ENCODE data around the gene METTL8.

DNA sequence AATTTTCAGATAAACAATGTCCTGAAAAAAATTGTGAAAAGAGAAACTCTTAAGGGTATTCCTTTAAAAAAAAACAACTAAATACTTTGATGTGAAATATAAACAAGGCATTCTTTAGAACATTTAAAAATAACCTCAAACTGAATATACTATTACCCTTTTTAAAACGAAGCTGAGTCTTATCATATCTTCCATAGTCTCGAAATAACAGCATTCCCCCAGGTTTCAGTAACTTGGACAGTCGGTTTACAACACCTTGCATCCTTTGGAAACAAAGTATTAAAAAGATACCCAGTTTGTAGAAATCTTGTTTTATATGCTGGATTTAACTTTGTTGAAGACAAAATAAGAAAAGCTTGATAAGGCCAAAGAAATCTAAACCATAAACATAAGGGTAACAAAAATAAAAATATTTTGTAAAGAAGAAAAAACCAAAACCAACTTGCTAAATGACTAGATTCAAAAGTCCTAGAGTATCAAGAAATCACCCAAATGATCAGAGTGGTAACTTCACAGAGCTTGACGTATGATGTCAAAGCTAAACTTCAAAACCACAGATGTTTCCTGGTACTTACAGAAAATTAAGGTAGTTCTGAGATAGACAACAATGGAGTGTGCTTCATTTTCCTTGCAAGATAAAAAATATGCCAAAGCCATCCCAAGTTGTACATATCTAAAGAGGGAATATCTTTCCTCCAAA, 107.8 kb downstream of the METTL8 start:
- TF ChIP-seq, protein P1, sequence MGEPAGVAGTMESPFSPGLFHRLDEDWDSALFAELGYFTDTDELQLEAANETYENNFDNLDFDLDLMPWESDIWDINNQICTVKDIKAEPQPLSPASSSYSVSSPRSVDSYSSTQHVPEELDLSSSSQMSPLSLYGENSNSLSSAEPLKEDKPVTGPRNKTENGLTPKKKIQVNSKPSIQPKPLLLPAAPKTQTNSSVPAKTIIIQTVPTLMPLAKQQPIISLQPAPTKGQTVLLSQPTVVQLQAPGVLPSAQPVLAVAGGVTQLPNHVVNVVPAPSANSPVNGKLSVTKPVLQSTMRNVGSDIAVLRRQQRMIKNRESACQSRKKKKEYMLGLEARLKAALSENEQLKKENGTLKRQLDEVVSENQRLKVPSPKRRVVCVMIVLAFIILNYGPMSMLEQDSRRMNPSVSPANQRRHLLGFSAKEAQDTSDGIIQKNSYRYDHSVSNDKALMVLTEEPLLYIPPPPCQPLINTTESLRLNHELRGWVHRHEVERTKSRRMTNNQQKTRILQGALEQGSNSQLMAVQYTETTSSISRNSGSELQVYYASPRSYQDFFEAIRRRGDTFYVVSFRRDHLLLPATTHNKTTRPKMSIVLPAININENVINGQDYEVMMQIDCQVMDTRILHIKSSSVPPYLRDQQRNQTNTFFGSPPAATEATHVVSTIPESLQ (CRISPR knock-in tag; conservative IDR thresholded peaks at IDR 0.05), result no peak
- TF ChIP-seq, protein P2, sequence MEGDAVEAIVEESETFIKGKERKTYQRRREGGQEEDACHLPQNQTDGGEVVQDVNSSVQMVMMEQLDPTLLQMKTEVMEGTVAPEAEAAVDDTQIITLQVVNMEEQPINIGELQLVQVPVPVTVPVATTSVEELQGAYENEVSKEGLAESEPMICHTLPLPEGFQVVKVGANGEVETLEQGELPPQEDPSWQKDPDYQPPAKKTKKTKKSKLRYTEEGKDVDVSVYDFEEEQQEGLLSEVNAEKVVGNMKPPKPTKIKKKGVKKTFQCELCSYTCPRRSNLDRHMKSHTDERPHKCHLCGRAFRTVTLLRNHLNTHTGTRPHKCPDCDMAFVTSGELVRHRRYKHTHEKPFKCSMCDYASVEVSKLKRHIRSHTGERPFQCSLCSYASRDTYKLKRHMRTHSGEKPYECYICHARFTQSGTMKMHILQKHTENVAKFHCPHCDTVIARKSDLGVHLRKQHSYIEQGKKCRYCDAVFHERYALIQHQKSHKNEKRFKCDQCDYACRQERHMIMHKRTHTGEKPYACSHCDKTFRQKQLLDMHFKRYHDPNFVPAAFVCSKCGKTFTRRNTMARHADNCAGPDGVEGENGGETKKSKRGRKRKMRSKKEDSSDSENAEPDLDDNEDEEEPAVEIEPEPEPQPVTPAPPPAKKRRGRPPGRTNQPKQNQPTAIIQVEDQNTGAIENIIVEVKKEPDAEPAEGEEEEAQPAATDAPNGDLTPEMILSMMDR (CRISPR knock-in tag; IDR thresholded peaks at IDR 0.05), result no peak
- no peak for TF ChIP-seq CCAR2 (optimal IDR thresholded peaks at IDR 0.05; ENCODE audit: low read depth, low read length)
- TF ChIP-seq MAFG (CRISPR knock-in tag; IDR thresholded peaks at IDR 0.05), result no peak
- TF ChIP-seq SP1 (IDR thresholded peaks at IDR 0.05), result no peak
- no peak for TF ChIP-seq SP1 (CRISPR knock-in tag; IDR thresholded peaks at IDR 0.05)
- no peak for TF ChIP-seq TP53 (CRISPR knock-in tag; conservative IDR thresholded peaks at IDR 0.05)
- no peak for TF ChIP-seq KDM5B (CRISPR knock-in tag; IDR thresholded peaks at IDR 0.05; ENCODE audit: borderline replicate concordance)
- TF ChIP-seq, protein P3, sequence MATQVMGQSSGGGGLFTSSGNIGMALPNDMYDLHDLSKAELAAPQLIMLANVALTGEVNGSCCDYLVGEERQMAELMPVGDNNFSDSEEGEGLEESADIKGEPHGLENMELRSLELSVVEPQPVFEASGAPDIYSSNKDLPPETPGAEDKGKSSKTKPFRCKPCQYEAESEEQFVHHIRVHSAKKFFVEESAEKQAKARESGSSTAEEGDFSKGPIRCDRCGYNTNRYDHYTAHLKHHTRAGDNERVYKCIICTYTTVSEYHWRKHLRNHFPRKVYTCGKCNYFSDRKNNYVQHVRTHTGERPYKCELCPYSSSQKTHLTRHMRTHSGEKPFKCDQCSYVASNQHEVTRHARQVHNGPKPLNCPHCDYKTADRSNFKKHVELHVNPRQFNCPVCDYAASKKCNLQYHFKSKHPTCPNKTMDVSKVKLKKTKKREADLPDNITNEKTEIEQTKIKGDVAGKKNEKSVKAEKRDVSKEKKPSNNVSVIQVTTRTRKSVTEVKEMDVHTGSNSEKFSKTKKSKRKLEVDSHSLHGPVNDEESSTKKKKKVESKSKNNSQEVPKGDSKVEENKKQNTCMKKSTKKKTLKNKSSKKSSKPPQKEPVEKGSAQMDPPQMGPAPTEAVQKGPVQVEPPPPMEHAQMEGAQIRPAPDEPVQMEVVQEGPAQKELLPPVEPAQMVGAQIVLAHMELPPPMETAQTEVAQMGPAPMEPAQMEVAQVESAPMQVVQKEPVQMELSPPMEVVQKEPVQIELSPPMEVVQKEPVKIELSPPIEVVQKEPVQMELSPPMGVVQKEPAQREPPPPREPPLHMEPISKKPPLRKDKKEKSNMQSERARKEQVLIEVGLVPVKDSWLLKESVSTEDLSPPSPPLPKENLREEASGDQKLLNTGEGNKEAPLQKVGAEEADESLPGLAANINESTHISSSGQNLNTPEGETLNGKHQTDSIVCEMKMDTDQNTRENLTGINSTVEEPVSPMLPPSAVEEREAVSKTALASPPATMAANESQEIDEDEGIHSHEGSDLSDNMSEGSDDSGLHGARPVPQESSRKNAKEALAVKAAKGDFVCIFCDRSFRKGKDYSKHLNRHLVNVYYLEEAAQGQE (IDR thresholded peaks at IDR 0.05; ENCODE audit: borderline replicate concordance in 1 of 2, low read depth in 1 of 2, low read length in 2 of 2), result no peak
- TF ChIP-seq, protein P4, sequence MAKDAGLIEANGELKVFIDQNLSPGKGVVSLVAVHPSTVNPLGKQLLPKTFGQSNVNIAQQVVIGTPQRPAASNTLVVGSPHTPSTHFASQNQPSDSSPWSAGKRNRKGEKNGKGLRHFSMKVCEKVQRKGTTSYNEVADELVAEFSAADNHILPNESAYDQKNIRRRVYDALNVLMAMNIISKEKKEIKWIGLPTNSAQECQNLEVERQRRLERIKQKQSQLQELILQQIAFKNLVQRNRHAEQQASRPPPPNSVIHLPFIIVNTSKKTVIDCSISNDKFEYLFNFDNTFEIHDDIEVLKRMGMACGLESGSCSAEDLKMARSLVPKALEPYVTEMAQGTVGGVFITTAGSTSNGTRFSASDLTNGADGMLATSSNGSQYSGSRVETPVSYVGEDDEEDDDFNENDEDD (CRISPR knock-in tag; IDR thresholded peaks at IDR 0.05; ENCODE audit: borderline replicate concordance), result no peak
- no peak for TF ChIP-seq CEBPB (IDR thresholded peaks at IDR 0.05; ENCODE audit: borderline replicate concordance, low read depth, low read length)
- TF ChIP-seq KDM3A (CRISPR knock-in tag; IDR thresholded peaks at IDR 0.05; ENCODE audit: low read depth), result no peak
- no peak for TF ChIP-seq ZNF24 (IDR thresholded peaks at IDR 0.05)
- no peak for TF ChIP-seq ASH2L (IDR thresholded peaks at IDR 0.05; ENCODE audit: insufficient read length, low read depth, low read length)

All from HepG2 (cell line).